Measurements from ENCODE around the gene CCDC38. TPM values are rescaled to one million over a fixed set of nuclear protein-coding genes. Genes with fewer than 3 reads are reported as not detected.

Gene CCDC38
- total RNA-seq, 1 donor, result under 0.01 TPM

DNA sequence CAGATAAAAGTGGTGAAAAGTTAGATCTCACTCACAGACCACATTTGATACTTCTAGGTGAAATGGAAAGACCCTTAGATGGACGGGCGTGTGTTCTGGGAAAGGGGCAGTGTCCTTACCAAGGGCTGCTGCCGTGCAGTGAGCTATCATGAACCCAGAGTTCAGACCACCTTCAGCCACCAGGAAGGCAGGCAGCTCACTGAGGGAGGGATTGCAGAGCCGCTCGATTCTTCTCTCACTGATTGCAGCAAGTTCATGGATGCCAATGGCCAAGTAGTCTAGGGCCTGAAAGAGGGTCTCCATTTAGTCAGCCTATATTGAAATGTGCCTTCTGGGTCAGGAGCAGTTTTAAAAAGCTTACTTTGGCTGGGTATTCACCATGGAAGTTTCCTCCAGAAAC lies 38.0 kb upstream of the CCDC38 start:
- H3K79me2 ChIP-seq (ENCODE audit: insufficient read depth, low read length), result no peaks in the 10 kb centered on the region
- TF ChIP-seq, protein P1, sequence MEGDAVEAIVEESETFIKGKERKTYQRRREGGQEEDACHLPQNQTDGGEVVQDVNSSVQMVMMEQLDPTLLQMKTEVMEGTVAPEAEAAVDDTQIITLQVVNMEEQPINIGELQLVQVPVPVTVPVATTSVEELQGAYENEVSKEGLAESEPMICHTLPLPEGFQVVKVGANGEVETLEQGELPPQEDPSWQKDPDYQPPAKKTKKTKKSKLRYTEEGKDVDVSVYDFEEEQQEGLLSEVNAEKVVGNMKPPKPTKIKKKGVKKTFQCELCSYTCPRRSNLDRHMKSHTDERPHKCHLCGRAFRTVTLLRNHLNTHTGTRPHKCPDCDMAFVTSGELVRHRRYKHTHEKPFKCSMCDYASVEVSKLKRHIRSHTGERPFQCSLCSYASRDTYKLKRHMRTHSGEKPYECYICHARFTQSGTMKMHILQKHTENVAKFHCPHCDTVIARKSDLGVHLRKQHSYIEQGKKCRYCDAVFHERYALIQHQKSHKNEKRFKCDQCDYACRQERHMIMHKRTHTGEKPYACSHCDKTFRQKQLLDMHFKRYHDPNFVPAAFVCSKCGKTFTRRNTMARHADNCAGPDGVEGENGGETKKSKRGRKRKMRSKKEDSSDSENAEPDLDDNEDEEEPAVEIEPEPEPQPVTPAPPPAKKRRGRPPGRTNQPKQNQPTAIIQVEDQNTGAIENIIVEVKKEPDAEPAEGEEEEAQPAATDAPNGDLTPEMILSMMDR (IDR thresholded peaks at IDR 0.05; ENCODE audit: extremely low read depth, low read depth, low read length), result no peak
- H4K20me1 ChIP-seq (ENCODE audit: insufficient read depth, low read length), result no peaks in the 10 kb centered on the region
- H3K36me3 ChIP-seq (ENCODE audit: insufficient read depth, low read length), result no peaks in the 10 kb centered on the region
- H3K27me3 ChIP-seq (ENCODE audit: insufficient read depth, low read length), result peaks cover 14% of the 10 kb centered on the region
- no peaks in the 10 kb centered on the region for H3K4me1 ChIP-seq (ENCODE audit: insufficient read depth, low read length)
- no peaks in the 10 kb centered on the region for H3K9me3 ChIP-seq (ENCODE audit: low read depth, low read length)
- no peak overlapping the region for H3K4me2 ChIP-seq (ENCODE audit: insufficient read depth, low read length)
- H2AFZ ChIP-seq (ENCODE audit: low read length), result no peak overlapping the region
- no peak for DNase-seq (ENCODE audit: insufficient read length, low spot score, missing footprints)
- no peak overlapping the region for H3K4me3 ChIP-seq (ENCODE audit: insufficient read depth, low read length)
- no peak overlapping the region for H3K27ac ChIP-seq (ENCODE audit: low read depth, low read length)

DNA sequence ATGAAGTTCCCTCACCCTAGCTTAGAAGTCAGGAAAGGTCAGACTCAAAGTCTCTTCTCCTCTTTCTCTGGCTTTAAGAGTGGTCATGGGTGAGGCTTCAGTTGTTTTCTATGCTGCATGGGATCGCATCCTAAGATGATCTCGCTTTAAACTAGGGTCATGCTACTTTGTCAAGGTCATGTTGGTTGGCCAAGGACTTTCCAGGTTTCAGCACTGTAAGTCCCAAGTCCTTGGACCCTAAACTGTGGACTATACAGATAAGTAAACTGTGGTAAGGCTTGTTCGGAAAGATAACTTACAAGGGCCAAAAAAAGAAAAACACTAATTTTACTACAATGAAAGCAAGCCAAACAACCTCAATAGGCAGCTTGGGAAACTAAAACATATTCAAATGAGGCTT lies 36.4 kb upstream of the CCDC38 start:
- Histone ChIP-seq H3K27me3 (ENCODE audit: insufficient read depth, low read length) (peaks cover 14% of the 10 kb centered on the region), H3K4me2 (ENCODE audit: insufficient read depth, low read length) (no peak overlapping the region), H2AFZ (ENCODE audit: low read length) (no peak overlapping the region), H3K9me3 (ENCODE audit: low read depth, low read length) (no peaks in the 10 kb centered on the region), H3K36me3 (ENCODE audit: insufficient read depth, low read length) (no peaks in the 10 kb centered on the region), H3K4me1 (ENCODE audit: insufficient read depth, low read length) (no peaks in the 10 kb centered on the region), H4K20me1 (ENCODE audit: insufficient read depth, low read length) (no peaks in the 10 kb centered on the region), H3K79me2 (ENCODE audit: insufficient read depth, low read length) (no peaks in the 10 kb centered on the region), H3K27ac (ENCODE audit: low read depth, low read length) (no peak overlapping the region), H3K4me3 (ENCODE audit: insufficient read depth, low read length) (no peak overlapping the region)
- DNase-seq (ENCODE audit: insufficient read length, low spot score, missing footprints), result no peak
- TF ChIP-seq, protein P1 (IDR thresholded peaks at IDR 0.05; ENCODE audit: extremely low read depth, low read depth, low read length), result no peak

DNA sequence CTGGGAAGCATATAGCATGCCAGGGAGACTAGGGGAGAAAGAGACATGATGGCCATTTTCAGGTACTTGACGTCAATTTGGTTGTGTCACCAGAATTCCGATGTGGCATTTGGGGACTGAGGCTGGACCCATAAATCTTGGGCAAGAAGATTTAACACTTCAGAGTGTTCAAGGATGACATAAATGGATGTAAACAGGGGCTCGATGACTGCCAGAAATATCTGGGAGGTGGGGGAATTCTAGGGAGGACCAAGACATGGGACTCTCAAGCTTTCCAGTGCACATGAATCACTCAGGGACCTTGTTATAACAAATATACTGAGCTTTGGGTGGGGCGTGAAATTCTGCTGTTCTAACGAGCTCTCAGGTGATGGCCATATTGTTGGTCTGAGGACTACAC lies 35.9 kb upstream of the CCDC38 start:
- no peaks in the 10 kb centered on the region for H3K9me3 ChIP-seq (ENCODE audit: low read depth, low read length)
- peaks cover 14% of the 10 kb centered on the region for H3K27me3 ChIP-seq (ENCODE audit: insufficient read depth, low read length)
- no peak for DNase-seq (ENCODE audit: insufficient read length, low spot score, missing footprints)
- H3K36me3 ChIP-seq (ENCODE audit: insufficient read depth, low read length), result no peaks in the 10 kb centered on the region
- no peak overlapping the region for H2AFZ ChIP-seq (ENCODE audit: low read length)
- H3K4me3 ChIP-seq (ENCODE audit: insufficient read depth, low read length), result no peak overlapping the region
- H4K20me1 ChIP-seq (ENCODE audit: insufficient read depth, low read length), result no peaks in the 10 kb centered on the region
- H3K27ac ChIP-seq (ENCODE audit: low read depth, low read length), result no peak overlapping the region
- no peaks in the 10 kb centered on the region for H3K4me1 ChIP-seq (ENCODE audit: insufficient read depth, low read length)
- H3K4me2 ChIP-seq (ENCODE audit: insufficient read depth, low read length), result no peak overlapping the region
- TF ChIP-seq, protein P1 (IDR thresholded peaks at IDR 0.05; ENCODE audit: extremely low read depth, low read depth, low read length), result no peak
- no peaks in the 10 kb centered on the region for H3K79me2 ChIP-seq (ENCODE audit: insufficient read depth, low read length)

DNA sequence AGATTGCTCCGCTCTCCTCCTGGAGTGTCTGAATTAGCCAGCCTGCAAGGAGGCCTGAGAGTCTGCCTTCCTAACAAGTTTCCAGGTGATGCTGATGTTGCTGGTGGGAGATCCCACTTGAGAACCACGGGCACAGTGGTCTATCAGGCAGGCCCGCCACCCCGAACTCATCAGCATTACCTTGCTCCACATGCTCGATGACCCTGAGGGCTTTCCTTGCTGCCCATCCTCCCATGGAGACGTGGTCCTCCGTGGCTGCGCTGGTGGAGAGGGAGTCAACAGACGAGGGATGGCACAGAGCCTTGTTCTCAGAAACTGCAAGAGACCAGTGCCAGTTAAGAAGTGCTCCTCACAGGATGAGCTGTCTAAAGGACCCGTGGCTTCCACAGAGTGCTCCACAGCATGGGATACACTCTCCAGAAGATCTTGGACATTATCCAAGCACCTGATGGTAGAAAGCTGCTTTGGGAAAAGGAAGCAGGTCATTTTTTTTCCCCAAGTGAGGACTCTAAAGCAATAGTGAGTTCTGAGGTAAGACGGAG lies 35.4 kb upstream of the CCDC38 start:
- H3K4me3 ChIP-seq (ENCODE audit: insufficient read depth, low read length), result no peak overlapping the region
- H3K4me2 ChIP-seq (ENCODE audit: insufficient read depth, low read length), result no peak overlapping the region
- peaks cover 14% of the 10 kb centered on the region for H3K27me3 ChIP-seq (ENCODE audit: insufficient read depth, low read length)
- no peaks in the 10 kb centered on the region for H3K4me1 ChIP-seq (ENCODE audit: insufficient read depth, low read length)
- H3K27ac ChIP-seq (ENCODE audit: low read depth, low read length), result no peak overlapping the region
- no peak overlapping the region for H2AFZ ChIP-seq (ENCODE audit: low read length)
- TF ChIP-seq, protein P1 (IDR thresholded peaks at IDR 0.05; ENCODE audit: extremely low read depth, low read depth, low read length), result no peak
- H3K9me3 ChIP-seq (ENCODE audit: low read depth, low read length), result no peaks in the 10 kb centered on the region
- DNase-seq (ENCODE audit: insufficient read length, low spot score, missing footprints), result no peak
- no peaks in the 10 kb centered on the region for H3K36me3 ChIP-seq (ENCODE audit: insufficient read depth, low read length)
- H4K20me1 ChIP-seq (ENCODE audit: insufficient read depth, low read length), result no peaks in the 10 kb centered on the region
- no peaks in the 10 kb centered on the region for H3K79me2 ChIP-seq (ENCODE audit: insufficient read depth, low read length)
